ENCODE measurements around the gene XKR8.
A peak's percentile ranks its signal among the peaks of the same experiment; 100 is the strongest.

The XKR8 gene

DNA sequence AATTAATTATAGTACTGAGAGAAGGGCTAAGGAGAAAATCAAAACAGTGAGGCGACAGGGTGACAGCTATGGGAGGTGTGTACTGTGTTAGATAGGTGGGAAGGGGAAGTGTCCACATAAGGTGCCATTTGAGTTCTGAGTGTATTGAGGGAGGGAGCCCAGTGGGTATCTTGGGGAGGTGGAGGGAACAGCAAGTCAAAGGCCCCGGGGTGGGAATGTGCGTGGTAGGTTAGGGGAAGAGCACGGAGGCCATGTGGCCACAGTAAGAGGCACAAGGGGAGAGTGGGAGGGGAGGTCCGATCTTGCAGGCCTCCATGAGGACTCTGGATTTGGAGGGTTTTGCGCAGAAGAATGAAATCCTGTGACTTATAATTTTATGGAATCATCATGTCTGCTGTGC, 3.0 kb upstream of the XKR8 start:
- DNase-seq: no peak

DNA sequence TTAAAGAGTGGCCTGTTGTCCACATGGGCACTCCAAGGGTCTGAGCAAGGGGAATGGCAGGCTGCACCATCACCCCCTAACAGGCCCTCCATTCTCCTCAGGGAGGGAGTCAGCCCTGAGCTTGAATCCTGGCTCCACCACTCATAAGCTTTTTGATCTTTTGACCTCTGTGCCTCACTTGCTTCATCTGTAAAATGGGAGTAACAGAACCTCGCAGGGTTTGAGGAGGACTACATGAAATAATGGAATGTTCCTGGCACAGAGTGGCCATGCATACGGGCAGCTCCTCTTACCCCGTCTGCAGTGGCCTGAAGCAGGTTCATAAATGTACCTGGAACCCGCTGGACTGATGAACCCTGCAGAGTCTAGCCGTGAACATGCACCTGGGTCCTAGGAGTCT, 2.1 kb upstream of the XKR8 start:
- DNase-seq: no peak

DNA sequence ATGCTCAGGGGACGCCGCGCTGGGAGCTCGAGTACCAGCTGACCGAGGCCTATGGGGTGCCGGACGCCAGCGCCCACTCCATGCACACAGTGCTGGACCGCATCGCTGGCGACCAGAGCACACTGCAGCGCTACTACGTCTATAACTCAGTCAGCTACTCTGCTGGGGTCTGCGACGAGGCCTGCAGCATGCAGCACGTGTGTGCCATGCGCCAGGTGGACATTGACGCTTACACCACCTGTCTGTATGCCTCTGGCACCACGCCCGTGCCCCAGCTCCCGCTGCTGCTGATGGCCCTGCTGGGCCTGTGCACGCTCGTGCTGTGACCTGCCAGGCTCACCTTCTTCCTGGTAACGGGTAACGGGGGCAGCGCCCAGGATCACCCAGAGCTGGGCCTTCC, 1.3 kb upstream of the XKR8 start:
- no peak for DNase-seq

DNA sequence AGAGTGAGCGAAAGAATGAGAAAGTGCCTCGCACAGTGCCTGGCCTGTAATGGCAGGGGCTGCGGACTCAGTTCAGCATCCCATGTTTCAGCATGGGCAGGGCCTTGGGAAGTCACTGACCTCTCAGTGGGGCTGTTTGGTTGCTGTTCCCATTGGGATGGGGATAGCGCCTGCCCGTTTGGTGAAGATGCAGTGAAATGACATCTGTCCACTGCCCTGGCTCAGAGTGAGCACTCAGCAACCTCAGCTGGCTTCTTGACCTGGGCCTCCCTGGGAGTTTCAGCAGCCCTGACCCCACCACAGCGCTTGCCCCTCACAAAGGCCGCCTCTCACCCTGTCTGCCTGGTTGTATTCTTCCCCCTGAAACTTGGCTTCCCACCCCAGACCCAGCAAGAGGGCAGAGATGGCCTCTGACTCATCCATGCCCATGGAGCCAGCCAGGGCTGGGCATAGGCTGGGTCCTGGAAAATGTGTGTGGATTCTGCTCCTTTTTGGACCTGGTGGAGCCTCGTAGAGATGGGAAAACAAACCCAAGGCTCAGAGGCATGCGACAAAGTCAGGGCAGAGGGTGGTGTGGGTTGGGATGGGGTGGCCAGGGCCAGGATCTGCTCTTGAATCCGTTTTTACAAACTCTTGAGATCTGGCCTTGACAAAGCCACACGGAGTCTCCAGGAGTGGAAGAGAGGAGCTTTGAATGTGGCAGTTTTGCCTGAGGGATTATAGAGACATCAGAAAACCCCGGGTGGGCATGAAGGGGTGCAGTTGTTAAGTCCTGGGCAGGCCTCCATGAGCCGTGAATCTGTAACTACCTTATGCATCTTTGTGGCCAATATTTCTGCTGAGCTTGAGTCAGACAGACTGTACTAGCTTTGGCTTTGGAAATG, 1.2 kb downstream of the XKR8 start:
- DNase-seq: no peak

DNA sequence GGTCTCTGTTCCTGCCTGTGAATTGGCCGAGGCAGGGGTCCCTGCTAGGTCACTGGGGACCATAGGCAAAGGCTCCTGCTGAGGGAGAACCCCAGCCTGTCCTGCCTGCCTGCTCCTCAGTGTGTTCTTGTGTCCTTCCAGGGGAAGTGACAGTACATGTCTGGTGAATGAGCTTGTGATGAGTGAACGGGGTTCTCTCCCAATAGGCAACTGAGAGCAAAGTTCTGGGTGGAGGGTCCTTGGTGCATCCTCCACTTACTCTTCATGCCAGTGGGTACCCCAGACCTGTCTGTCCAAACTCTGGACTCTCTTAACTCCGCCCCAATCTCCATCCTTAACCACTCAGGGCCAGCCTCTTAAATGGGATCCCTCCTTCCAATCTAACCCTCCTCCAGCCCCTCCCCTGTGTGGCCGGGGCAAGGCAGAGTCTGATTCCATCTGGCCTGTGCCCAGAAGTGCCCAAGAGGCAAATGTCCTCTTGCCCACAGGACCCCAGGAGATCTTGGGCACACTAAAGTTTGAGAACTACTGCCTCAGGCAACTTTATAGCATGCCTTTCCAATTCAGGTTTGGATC, 2.0 kb downstream of the XKR8 start:
- no peak for DNase-seq

DNA sequence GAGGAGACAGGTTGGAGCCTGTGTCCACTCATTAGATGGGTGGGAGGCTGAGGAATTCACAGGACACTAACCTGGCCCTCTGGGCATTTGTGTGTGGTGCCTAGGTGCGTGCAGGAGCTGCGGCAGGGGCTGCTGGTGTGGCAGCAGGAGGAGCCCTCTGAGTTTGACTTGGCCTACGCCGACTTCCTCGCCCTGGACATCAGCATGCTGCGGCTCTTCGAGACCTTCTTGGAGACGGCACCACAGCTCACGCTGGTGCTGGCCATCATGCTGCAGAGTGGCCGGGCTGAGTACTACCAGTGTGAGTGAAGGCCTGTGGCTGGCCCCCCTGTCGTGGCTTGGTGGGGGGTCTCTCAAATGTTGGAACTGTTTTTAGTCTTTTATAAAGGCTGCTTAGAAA, 3.6 kb downstream of the XKR8 start:
- DNase-seq: no peak

DNA sequence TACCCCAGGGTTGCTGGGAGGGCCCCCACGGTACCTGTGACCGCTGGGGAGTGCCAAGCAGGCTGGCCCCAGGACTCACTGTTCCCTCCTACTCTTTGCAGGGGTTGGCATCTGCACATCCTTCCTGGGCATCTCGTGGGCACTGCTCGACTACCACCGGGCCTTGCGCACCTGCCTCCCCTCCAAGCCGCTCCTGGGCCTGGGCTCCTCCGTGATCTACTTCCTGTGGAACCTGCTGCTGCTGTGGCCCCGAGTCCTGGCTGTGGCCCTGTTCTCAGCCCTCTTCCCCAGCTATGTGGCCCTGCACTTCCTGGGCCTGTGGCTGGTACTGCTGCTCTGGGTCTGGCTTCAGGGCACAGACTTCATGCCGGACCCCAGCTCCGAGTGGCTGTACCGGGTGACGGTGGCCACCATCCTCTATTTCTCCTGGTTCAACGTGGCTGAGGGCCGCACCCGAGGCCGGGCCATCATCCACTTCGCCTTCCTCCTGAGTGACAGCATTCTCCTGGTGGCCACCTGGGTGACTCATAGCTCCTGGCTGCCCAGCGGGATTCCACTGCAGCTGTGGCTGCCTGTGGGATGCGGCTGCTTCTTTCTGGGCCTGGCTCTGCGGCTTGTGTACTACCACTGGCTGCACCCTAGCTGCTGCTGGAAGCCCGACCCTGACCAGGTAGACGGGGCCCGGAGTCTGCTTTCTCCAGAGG, 6.8 kb downstream of the XKR8 start:
- DNase-seq: no peak

DNA sequence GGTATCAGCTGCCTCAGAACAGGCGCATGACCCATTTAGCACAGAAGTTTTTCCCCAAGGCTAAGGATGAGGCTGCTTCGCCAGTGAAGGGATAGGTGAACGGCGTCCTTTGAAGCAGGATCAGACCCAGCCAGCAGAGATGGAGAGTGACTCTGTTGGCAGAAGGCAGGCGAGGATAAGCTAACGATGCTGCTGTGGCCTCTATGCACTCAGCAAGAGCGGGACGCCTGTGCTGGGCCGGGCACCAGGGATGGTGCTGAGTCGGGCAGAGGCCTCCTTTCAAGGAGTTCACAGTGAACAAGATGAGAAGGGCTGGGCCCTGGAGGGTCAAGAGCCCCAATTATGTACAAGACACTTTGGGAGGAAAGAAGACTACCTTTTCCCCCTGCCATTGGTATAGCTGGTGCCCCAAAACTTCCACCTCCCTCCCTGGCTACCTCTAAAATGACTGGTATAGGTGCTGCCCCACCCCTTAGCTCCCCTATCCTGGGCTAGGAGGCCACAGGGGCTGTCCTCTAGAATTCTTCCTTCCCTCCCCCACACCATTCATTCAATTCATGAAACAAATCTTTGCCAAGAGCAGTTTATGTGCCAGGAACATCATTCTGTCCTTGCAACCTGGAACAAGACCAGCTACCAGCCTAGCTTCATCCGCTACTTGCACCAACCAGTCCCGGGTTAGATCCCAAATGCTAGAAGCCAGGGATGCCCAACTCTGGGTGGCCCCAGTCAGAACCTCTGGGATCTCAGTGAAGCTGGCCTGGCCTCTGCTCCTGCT, 7.5 kb downstream of the XKR8 start:
- no peak for DNase-seq

DNA sequence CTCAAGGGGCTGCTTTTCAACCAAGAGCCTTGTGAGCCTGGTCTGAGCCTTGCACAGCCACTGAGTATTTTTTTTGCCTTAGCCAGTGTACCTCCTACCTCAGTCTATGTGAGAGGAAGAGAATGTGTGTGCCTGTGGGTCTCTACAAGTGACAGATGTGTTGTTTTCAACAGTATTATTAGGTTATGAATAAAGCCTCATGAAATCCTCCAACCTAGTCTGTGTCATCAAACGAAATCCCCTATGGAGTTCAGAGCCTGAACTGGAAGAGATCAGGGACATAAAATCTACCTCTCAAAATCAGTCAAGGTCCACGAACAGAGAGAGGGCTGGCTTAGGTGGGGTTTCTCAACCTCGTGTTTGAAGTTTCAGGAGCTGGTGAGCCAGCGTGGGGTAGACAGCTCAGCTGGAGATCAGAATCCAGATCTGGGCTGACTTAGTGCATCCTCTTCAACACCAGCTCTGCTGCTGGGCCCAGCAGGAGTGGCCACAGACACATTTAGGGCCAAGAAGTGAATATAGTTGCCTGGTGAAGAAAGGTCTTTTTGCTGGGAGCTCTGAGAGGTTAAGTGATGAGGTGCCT, 8.2 kb downstream of the XKR8 start:
- DNase-seq: no peak

DNA sequence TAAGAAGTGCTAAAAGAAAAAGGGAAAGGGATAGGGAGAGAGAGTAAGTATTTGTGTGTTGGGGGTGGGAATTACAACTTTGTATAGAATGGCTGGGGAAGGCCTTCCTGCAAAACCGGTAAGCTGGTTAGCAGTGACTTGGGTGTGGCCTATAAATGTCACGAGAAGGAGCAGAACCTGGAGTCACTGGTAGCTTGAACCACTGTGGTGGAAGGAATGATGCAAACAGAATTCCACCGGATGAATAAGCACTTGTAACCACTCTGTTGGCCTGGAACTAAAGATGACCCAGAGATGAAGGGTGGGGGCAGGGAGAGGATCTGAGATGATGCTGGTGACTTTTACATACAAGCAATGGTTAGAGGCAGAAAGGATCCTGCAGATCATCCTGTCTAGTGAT, 8.9 kb downstream of the XKR8 start:
- DNase-seq: no peak

DNA sequence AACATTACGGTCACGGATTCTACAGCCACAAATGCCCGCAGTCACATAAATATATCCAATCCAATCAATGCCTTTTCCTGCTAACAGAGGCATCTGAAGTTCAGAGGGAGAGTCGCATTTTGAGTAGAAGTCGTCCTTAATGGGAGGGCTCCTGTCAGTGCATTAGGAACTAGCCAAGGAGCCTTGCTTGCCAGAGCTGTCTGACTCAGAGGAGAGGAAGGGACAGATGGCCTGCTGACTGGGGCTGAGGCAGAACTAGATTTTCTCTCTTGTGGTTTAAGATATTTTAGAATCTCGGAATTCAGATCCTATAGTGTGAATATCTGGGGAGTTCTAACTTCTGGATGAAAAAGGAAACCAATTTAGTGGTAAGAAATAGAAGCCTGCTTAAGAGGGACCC, 10.6 kb downstream of the XKR8 start:
- no peak for DNase-seq

DNA sequence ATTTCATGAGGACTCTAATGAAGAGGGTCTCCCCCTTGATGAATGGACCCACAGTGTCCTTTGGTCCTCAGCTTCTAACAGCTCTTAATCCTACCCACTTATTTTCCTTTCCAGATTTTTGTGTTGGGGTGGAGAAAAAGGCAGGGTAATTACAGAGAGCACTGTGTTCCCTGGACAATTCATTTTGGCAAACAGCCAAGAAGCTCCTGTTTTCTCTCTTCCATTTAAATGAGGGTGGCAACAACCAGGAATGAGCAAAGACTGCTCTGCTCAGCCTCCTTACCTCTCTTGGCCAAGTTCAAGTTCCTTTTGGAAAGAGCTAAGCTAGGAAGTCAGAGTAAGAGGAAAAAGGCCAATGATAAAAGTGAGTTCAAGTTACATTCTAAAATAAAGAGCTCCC, 11.9 kb downstream of the XKR8 start:
- DNase-seq: peak; percentile 66

DNA sequence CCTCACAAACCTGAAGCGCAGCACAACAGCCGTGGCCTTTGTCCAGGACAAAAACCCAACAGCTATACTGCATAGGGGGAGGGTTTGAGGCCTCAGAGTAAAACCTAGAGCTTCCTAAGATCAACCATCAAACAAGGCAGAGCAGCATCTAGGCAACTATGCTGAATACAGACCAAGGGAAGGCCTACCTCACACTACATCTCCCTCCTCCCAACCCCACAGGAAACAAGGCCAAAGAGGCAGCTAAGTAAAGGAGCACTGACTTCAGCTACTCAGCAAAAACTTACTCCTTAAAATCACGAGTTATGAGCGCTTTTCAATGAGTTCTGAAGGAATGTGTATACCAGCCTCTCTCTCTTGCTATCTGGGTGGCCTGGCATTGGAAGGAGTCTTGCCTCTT, 12.4 kb downstream of the XKR8 start:
- no peak for DNase-seq

DNA sequence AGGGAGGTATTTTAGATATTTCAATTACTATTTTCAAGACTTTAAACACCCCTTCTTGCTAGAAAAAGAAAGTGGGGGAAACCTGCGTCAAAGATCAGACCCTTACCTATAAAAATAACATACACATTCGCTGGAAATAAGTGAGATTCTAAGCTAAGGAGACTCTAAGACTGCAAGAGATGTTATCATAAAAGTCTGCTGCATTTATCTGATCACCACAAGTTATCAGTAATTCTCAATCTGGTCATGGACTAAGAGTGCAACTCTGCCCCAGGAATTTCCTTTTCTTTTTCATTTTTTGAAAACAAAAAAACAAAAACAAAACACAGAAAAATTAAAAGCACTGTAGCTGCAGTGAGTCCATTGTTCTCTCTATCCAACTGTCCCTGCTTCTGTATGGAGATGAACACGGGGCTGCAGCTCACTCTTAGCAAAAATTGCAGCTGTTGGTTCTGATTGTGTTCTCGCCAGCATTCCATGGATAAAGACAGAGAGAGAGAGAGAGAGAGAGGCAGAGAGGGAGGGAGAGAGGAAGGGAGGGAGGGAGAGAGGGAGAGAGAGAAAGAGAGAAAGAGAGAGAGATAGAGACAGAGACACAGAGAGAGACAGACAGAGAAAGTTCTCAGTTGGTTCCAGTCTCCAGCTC, 14.1 kb downstream of the XKR8 start:
- DNase-seq: no peak

DNA sequence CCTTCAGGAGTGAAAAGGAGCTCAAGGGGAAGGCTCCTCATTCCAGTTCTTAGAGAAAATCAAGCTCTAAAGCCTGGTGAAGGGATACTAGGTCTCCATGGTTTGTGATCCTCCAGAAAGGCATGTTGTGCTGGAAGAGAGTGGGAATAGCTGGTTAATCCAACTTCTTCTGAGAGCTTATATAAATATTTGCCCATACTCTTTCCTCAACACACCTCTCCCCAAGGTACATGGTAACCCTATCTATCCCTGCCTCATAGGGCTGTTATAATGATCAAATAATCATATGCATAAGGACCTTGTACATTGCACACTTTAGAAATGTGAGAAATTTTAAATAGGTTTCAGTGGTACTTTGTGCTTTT, 14.6 kb downstream of the XKR8 start:
- DNase-seq: no peak

DNA sequence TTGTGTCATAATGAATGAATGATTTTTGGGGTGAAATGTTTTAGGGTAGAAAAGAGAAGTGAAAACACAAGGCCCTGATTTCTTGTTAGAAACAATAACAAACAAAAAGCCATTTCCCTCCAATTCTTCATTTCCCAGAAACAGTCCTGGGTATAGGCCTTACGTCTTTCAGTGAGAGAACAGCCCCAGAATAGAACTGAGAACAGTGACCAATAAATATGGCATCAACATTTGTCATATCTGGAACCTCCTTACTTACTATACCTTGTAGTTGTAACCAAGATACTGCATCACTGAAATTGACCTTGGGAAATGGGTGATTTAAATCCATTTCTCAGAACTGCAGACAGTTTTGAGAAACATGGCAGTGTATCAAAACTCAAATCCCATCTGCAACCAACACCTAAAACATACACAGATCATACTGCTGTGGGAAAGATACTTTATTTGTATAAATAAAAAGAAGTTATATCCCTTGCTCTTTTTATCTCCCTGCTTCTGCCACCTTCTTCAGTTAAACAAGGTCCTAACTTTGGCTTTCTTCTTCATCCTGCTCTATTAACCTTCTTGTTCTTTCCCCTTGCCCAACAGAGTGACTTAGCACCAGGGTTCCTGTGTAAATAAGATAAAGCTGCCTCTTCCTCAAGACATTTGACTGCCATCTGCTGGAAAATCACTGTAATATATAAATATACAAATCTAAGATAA, 19.5 kb downstream of the XKR8 start:
- peak; percentile 5 for DNase-seq

DNA sequence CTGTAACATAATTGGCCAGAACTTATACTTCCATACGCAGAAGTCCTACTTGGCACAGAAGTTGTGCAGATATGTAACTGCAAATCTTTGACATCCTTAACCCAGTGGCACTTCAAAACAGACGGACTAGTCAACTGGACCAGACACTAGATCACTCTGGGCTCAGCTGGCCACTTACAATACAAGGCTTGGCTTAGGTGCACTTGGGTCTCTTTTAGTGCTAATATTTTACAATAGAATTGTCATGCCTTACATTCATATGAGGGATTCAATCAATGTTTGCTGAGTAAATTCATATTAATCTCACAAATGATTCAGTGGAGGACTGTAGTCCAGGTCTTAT, 20.1 kb downstream of the XKR8 start:
- DNase-seq: no peak

DNA sequence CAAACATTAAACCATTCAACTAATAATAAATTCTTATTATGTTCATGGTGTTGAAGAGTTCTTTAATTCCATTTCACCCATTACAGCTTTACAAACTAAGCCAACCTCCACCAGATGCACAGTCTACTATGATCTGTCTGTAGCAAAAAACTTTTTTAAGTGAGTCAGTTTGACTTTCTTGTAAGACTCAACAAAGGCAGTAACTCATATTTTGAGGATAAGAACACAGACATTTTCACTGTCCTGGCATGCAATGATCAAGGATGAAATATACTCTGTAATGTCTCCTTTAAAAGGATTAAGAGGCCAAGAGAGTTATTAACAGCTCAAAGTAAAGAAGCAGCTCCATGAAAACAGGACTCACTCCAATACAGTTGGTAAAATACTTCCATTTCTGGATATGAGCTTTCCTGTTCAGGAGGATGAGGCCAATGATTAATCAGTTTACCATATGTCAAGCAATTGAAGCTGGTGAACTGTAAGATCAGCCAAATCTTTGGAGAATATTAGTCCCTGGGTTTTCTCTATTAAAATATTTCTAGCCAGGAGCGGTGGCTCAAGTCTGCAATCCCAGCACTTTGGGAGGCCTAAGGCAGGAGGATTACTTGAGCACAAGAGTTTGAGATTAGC, 20.6 kb downstream of the XKR8 start:
- no peak for DNase-seq

DNA sequence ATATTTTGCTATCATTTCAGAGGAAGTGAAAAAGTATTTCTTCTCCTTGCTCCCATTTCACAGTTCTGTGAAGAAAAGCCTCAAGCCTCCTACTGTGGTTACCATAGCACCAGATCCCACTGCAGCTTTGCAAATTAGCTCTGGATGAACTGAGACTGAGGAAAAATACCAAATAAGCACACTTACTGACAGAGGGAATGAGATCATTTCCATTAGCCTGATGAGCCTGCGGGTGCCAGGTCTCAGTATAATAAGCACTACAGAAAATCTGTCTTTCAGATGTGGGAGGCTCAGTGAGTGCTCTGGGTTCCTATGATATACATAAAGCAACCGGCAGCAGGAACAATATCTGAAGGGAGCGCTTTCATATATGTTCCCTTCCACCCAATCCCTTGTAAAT, 21.4 kb downstream of the XKR8 start:
- DNase-seq: no peak

DNA sequence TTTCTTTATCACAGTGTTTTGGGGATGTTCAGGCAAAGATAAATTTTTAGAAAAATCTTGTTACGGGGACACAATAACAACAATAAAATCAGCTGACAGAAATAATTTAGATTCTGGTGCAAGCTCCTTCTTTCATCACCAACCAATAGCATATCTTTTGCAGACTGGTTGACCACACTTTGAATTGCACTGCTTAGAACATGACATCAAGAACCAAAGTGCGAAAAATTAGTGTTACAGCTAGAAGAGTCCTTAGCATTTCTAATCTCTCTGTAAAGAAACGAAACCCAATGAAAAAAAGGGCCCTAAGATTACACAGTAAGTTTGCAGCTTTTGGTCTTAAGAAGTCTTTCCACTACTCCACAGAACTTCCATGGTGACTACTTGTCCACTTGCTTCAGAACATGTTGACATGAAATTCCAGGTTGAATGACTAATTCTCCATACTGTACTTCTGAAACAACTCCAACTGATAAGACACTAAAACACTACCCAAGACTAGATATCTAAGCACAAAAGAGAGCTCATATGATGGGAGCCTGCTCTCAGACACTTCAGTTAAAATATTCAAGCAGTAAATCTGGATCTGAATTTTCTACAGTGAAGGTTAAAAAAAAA, 31.3 kb downstream of the XKR8 start:
- no peak for DNase-seq

DNA sequence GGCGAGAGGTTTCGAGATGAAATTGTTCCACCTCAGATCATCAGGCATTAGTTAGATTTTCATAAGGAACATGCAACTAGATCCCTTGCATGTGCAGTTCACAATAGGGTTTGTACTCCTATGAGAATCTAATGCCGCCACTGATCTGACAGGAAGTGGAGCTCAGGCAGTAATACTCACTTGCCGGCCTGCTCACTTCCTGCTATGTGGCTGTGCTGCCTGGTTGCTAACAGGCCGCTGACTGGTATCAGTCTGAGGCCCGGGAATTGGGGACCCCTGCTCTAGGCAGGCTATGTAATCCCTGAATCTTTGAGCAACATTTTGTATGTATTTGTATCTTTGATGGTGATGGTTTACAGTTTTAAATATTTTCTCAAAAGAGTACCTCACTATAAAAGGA, 32.5 kb downstream of the XKR8 start:
- DNase-seq: no peak
